Ecto neural progenitor cell (in vitro differentiated cells): ENCODE results near the gene ISM1.

Source experiments
- DNase-seq: peaks from one replicate; pipeline ENCODE4 v3.0.0-alpha.2; 2018; ENCODE audit warnings: low spot score

The ISM1 gene

GRCh38 chr20:13256606-13257005, 35.5 kb downstream of the ISM1 start:
- DNase-seq, result no peak

- DNase-seq, result no peak
Observed at GRCh38 chr20:13259921-13260320, 38.8 kb downstream of the ISM1 start.

GRCh38 chr20:13260650-13261279, 39.7 kb downstream of the ISM1 start:
- DNase-seq, result no peak

GRCh38 chr20:13261460-13262301, 40.6 kb downstream of the ISM1 start:
- DNase-seq, result peak; percentile 71

GRCh38 chr20:13262302-13262650, 41.2 kb downstream of the ISM1 start:
- DNase-seq, result no peak

GRCh38 chr20:13262671-13263360, 41.7 kb downstream of the ISM1 start:
- no peak for DNase-seq

- no peak for DNase-seq
Observed at GRCh38 chr20:13263451-13263850, 42.4 kb downstream of the ISM1 start.

GRCh38 chr20:13264907-13265306, 43.8 kb downstream of the ISM1 start:
- no peak for DNase-seq

GRCh38 chr20:13265941-13266340, 44.9 kb downstream of the ISM1 start:
- DNase-seq, result no peak

- no peak for DNase-seq
Observed at GRCh38 chr20:13267231-13267630, 46.2 kb downstream of the ISM1 start.

- no peak for DNase-seq
Observed at GRCh38 chr20:13268953-13269352, 47.9 kb downstream of the ISM1 start.

GRCh38 chr20:13270211-13270610, 49.1 kb downstream of the ISM1 start:
- no peak for DNase-seq

GRCh38 chr20:13271098-13271497, 50.0 kb downstream of the ISM1 start:
- no peak for DNase-seq

- DNase-seq, result no peak
Observed at GRCh38 chr20:13271977-13272975, 51.2 kb downstream of the ISM1 start.

GRCh38 chr20:13274275-13274861, 53.3 kb downstream of the ISM1 start:
- DNase-seq, result peak; percentile 71

GRCh38 chr20:13276945-13277541, 56.0 kb downstream of the ISM1 start:
- no peak for DNase-seq

- DNase-seq, result no peak
Observed at GRCh38 chr20:13277663-13278295, 56.7 kb downstream of the ISM1 start.

GRCh38 chr20:13278812-13279570, 57.9 kb downstream of the ISM1 start:
- DNase-seq, result no peak

GRCh38 chr20:13280609-13281324, 59.7 kb downstream of the ISM1 start:
- no peak for DNase-seq
